ENCODE data around the gene CCDC24. TPM values are rescaled to one million over a fixed set of nuclear protein-coding genes. Genes with fewer than 3 reads are reported as not detected.
A peak's percentile ranks its signal among the peaks of the same experiment; 100 is the strongest.

CCDC24 gene
- total and polyA plus RNA-seq, 9 of the 15 experiments (the other 6 are each of a cell fraction or from before 2014, with no cell fraction given) = 0.31 to 4.5 (median 1.5) TPM

GRCh38 chr1:43969746-43970466 lies 21.5 kb upstream of the CCDC24 start, which contains the start of gene DPH2 (continued):
- TF ChIP-seq, protein P1, sequence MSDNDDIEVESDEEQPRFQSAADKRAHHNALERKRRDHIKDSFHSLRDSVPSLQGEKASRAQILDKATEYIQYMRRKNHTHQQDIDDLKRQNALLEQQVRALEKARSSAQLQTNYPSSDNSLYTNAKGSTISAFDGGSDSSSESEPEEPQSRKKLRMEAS (CRISPR knock-in tag; IDR thresholded peaks at IDR 0.05) = peak; percentile 91
- peak; percentile 100 for TF ChIP-seq SAP30 (IDR thresholded peaks at IDR 0.05; ENCODE audit: borderline replicate concordance, insufficient read depth, low read depth, low read length, poor library complexity, severe bottlenecking)
- TF ChIP-seq MTA3 (IDR thresholded peaks at IDR 0.05; ENCODE audit: borderline replicate concordance) = 0 out of 2 replicates have a peak, but pooled peaks have one; percentile 30
- TF ChIP-seq, protein P2, sequence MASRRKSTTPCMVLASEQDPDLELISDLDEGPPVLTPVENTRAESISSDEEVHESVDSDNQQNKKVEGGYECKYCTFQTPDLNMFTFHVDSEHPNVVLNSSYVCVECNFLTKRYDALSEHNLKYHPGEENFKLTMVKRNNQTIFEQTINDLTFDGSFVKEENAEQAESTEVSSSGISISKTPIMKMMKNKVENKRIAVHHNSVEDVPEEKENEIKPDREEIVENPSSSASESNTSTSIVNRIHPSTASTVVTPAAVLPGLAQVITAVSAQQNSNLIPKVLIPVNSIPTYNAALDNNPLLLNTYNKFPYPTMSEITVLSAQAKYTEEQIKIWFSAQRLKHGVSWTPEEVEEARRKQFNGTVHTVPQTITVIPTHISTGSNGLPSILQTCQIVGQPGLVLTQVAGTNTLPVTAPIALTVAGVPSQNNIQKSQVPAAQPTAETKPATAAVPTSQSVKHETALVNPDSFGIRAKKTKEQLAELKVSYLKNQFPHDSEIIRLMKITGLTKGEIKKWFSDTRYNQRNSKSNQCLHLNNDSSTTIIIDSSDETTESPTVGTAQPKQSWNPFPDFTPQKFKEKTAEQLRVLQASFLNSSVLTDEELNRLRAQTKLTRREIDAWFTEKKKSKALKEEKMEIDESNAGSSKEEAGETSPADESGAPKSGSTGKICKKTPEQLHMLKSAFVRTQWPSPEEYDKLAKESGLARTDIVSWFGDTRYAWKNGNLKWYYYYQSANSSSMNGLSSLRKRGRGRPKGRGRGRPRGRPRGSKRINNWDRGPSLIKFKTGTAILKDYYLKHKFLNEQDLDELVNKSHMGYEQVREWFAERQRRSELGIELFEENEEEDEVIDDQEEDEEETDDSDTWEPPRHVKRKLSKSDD (conservative IDR thresholded peaks at IDR 0.05; ENCODE audit: low read length) = no peak
- TF ChIP-seq ZNF212 (CRISPR knock-in tag; IDR thresholded peaks at IDR 0.05) = peak; percentile 70; the same call in 1 of the 2 replicates
- TF ChIP-seq HNRNPLL (IDR thresholded peaks at IDR 0.05; ENCODE audit: low read depth, low read length, poor library complexity, severe bottlenecking) = peak; percentile 30
- 0 out of 2 replicates have a peak, but pooled peaks have one; percentile 6 for TF ChIP-seq HDGF (IDR thresholded peaks at IDR 0.05)
- TF ChIP-seq USF2 (CRISPR knock-in tag; IDR thresholded peaks at IDR 0.05) = peak; percentile 71
- TF ChIP-seq RBM22 (IDR thresholded peaks at IDR 0.05; ENCODE audit: low read depth, low read length, poor library complexity, severe bottlenecking) = no peak
- TF ChIP-seq POLR2A (conservative IDR thresholded peaks at IDR 0.05) = peak; percentile 79
- no peak for TF ChIP-seq RBM39 (optimal IDR thresholded peaks at IDR 0.05; ENCODE audit: low read depth, low read length)
- TF ChIP-seq ELF2 (CRISPR knock-in tag; IDR thresholded peaks at IDR 0.05) = peak; percentile 92
- TF ChIP-seq ZSCAN29 (IDR thresholded peaks at IDR 0.05) = no peak
- TF ChIP-seq ETS1 (conservative IDR thresholded peaks at IDR 0.05; ENCODE audit: control insufficient read depth, low read depth, low read length) = peak; percentile 92
- peak; percentile 81 for TF ChIP-seq C11orf30 (IDR thresholded peaks at IDR 0.05; ENCODE audit: low read depth)
- TF ChIP-seq ZFP91 (CRISPR knock-in tag; IDR thresholded peaks at IDR 0.05) = 0 out of 2 replicates have a peak, but pooled peaks have one; percentile 26
- TF ChIP-seq MXD1 (CRISPR knock-in tag; IDR thresholded peaks at IDR 0.05; ENCODE audit: borderline replicate concordance, poor library complexity, severe bottlenecking) = peak; percentile 95
- no peak for TF ChIP-seq POLR2H (tag; IDR thresholded peaks at IDR 0.05; ENCODE audit: low read depth)
- TF ChIP-seq ZNF12 (CRISPR knock-in tag; IDR thresholded peaks at IDR 0.05) = no peak
